Liver (tissue), 9 donors: Measurements from ENCODE around the gene EML6. TPM values are rescaled to one million over a fixed set of nuclear protein-coding genes. Genes with fewer than 3 reads are reported as not detected.

Experiments
- DNase-seq: peaks from one replicate; pipeline ENCODE4 v3.0.0-alpha.2; 2017; ENCODE audit warnings: low spot score
- H3K27ac ChIP-seq, 2 donors: one replicate each; pipeline ENCODE4 v1.7.0; 2013; ENCODE audit warnings: inconsistent platforms in 2 of 2, low read length in 2 of 2, control low read depth in 1 of 2, low read depth in 1 of 2, mild to moderate bottlenecking in 1 of 2
- H3K27me3 ChIP-seq, 4 donors: one replicate each; pipeline versions ENCODE4 v1.6.1 to v1.7.0; 2013; ENCODE audit warnings: low read length in 3 of 4, inconsistent platforms in 1 of 4, mild to moderate bottlenecking in 1 of 4, moderate library complexity in 1 of 4; ENCODE audit not compliant: control insufficient read depth in 4 of 4, insufficient read depth in 4 of 4
- H3K36me3 ChIP-seq, 4 donors: one replicate each; pipeline versions ENCODE4 v1.6.1 to v1.7.0; 2013; ENCODE audit warnings: low read length in 3 of 4, mild to moderate bottlenecking in 3 of 4, low read depth in 1 of 4, moderate library complexity in 1 of 4; ENCODE audit not compliant: control insufficient read depth in 4 of 4, insufficient read depth in 3 of 4
- H3K4me1 ChIP-seq, 4 donors: one replicate each; pipeline versions ENCODE4 v1.6.1 to v1.7.0; 2013; ENCODE audit warnings: low read length in 3 of 4, mild to moderate bottlenecking in 3 of 4, moderate library complexity in 1 of 4; ENCODE audit not compliant: control insufficient read depth in 4 of 4, insufficient read depth in 4 of 4
- H3K4me3 ChIP-seq, 3 donors: one replicate each; pipeline versions ENCODE4 v1.6.1 to v1.7.0; 2013; ENCODE audit warnings: low read length in 3 of 3, control low read depth in 1 of 3, low read depth in 1 of 3, mild to moderate bottlenecking in 1 of 3
- H3K9ac ChIP-seq, 2 donors: one replicate each; pipeline ENCODE4 v1.7.0; 2013; ENCODE audit warnings: low read length in 2 of 2, mild to moderate bottlenecking in 2 of 2, moderate library complexity in 2 of 2, control low read depth in 1 of 2, low read depth in 1 of 2
- H3K9me3 ChIP-seq, 4 donors: one replicate each; pipeline versions ENCODE4 v1.6.1 to v1.7.0; 2013; ENCODE audit warnings: low read length in 3 of 4; ENCODE audit not compliant: control insufficient read depth in 4 of 4
- FOXA1 ChIP-seq: IDR thresholded peaks from 2 replicates; pipeline ENCODE4 v1.6.1; 2016; ENCODE audit warnings: antibody characterized with exemption
- FOXA2 ChIP-seq: IDR thresholded peaks from 2 replicates; pipeline ENCODE4 v1.6.1; 2016; ENCODE audit warnings: antibody characterized with exemption
- HNF4G ChIP-seq: IDR thresholded peaks from 2 replicates; pipeline ENCODE4 v1.6.1; 2016; ENCODE audit warnings: antibody characterized with exemption
- JUND ChIP-seq, 2 donors: IDR thresholded peaks; 2 replicates each; pipeline ENCODE4 v1.6.1; 2016; ENCODE audit warnings: antibody characterized with exemption in 2 of 2
- RAD21 ChIP-seq, 2 donors: IDR thresholded peaks; 2 replicates each; pipeline ENCODE4 v1.6.1; 2016; ENCODE audit warnings: antibody characterized with exemption in 2 of 2, mild to moderate bottlenecking in 2 of 2
- RXRA ChIP-seq, 2 donors: IDR thresholded peaks; 2 replicates each; pipeline ENCODE4 v1.6.1; 2017 to 2018; ENCODE audit warnings: antibody characterized with exemption in 2 of 2, mild to moderate bottlenecking in 1 of 2
- SP1 ChIP-seq: IDR thresholded peaks from 2 replicates; pipeline ENCODE4 v1.6.1; 2018; ENCODE audit warnings: antibody characterized with exemption, mild to moderate bottlenecking
- TAF1 ChIP-seq: conservative IDR thresholded peaks from 2 replicates; pipeline ENCODE4 v1.6.1; 2016; ENCODE audit warnings: antibody characterized with exemption, mild to moderate bottlenecking
- WGBS: extraction: QIAGEN DNeasy Blood & Tissue Kit; methylation state at CpG from one replicate; pipeline ENCODE4 v1.1.7; 2013; 5-methylcytosine and 5-hydroxymethylcytosine counted together
- polyA plus RNA-seq, 2 donors: library from polyadenylated mRNA; stranded (reverse) in 1 of 2; unstranded in 1 of 2; fragments of 200-250 nt in 1 of 2; fragments of >200 nt in 1 of 2; fragmentation: Nextera tagmentation in 1 of 2; extraction: Ambion mirVana in 1 of 2; gene quantifications; one replicate each; pipeline versions ENCODE4 v1.2.1 to v1.2.3, GENCODE V29; 2013 to 2015
- total RNA-seq, 2 donors: library from RNA; depleted of rRNA; stranded (reverse); fragments of >200 nt; gene quantifications; one replicate each; pipeline ENCODE4 v1.2.3, GENCODE V29; 2014
- TF ChIP-seq, protein P1 (sequence below): IDR thresholded peaks from 2 replicates; pipeline ENCODE4 v1.6.1; 2016; ENCODE audit warnings: antibody characterized with exemption, mild to moderate bottlenecking
- TF ChIP-seq, protein P2 (sequence below): IDR thresholded peaks from 2 replicates; pipeline ENCODE4 v1.6.1; 2016; ENCODE audit warnings: antibody characterized with exemption
- TF ChIP-seq, protein P3 (sequence below): IDR thresholded peaks from 2 replicates; pipeline ENCODE4 v1.6.1; 2016; ENCODE audit warnings: antibody characterized with exemption
- TF ChIP-seq, protein P4 (sequence below): IDR thresholded peaks from 2 replicates; pipeline ENCODE4 v1.6.1; 2016; ENCODE audit warnings: antibody characterized with exemption
- TF ChIP-seq, protein P5 (sequence below): fragments of 150-350 bp; IDR thresholded peaks from 2 replicates; pipeline ENCODE4 v1.5.1; 2017; ENCODE audit warnings: improper control_type of control experiment, low read depth, low read length; ENCODE audit not compliant: missing input control
- donor health status: healthy.
- donor health status: healthy.
- donor health status: healthy.
- donor health status: healthy.
- donor health status: healthy.

EML6 gene
- total and polyA plus RNA-seq, 4 donors, result 0.33 to 3.0 (median 1.4) TPM

DNA sequence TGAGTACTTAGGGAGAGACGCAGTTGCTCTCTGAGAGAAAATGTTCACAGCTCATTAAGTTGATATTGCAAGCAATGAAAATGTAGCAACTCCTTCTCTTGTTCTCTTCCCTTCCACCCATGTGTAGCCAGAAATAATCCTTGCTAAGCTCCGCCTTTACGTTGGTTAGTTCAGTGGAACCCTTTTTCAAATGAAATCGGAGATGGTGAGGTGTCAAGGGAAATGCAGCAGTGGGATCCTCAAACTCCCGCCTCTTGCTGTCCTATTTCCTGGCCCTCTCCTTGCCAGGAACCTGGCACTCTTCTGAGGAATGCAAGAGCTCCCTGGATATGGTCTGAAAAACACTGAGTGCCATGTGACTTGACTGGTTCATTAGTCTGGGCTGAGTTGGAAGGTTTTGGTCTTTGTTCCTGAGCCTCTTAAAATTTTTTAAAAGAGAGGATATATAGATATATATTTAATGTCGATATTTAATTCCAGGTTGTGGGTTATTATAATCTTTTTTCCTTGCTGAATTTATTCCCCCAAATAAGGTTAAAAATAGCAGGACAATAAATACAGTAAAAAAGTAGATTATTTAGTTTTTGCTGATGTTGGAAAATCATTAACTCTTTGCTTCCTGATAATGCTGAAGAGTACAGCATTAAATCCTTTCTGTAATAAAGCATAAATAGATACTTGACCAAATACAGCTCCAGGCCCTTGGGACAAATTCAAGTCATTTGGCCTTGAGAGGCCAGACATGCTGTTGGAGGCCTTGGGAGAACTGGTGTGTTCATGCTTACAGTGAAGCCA, 116.2 kb downstream of the EML6 start:
- Histone ChIP-seq H3K4me1 (peaks cover 0 to 4% (median 0%) of the 10 kb centered on the region in 4 donors), H3K9me3 (no peaks in the 10 kb centered on the region), H3K4me3 (no peak overlapping the region), H3K36me3 (no peaks in the 10 kb centered on the region), H3K9ac (no peak overlapping the region), H3K27ac (no peak overlapping the region), H3K27me3 (no peaks in the 10 kb centered on the region)
- TF ChIP-seq, protein P1, sequence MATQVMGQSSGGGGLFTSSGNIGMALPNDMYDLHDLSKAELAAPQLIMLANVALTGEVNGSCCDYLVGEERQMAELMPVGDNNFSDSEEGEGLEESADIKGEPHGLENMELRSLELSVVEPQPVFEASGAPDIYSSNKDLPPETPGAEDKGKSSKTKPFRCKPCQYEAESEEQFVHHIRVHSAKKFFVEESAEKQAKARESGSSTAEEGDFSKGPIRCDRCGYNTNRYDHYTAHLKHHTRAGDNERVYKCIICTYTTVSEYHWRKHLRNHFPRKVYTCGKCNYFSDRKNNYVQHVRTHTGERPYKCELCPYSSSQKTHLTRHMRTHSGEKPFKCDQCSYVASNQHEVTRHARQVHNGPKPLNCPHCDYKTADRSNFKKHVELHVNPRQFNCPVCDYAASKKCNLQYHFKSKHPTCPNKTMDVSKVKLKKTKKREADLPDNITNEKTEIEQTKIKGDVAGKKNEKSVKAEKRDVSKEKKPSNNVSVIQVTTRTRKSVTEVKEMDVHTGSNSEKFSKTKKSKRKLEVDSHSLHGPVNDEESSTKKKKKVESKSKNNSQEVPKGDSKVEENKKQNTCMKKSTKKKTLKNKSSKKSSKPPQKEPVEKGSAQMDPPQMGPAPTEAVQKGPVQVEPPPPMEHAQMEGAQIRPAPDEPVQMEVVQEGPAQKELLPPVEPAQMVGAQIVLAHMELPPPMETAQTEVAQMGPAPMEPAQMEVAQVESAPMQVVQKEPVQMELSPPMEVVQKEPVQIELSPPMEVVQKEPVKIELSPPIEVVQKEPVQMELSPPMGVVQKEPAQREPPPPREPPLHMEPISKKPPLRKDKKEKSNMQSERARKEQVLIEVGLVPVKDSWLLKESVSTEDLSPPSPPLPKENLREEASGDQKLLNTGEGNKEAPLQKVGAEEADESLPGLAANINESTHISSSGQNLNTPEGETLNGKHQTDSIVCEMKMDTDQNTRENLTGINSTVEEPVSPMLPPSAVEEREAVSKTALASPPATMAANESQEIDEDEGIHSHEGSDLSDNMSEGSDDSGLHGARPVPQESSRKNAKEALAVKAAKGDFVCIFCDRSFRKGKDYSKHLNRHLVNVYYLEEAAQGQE, result no peak
- TF ChIP-seq RAD21 (IDR thresholded peaks at IDR 0.05), result no peak
- TF ChIP-seq SP1, result no peak
- TF ChIP-seq, protein P2, sequence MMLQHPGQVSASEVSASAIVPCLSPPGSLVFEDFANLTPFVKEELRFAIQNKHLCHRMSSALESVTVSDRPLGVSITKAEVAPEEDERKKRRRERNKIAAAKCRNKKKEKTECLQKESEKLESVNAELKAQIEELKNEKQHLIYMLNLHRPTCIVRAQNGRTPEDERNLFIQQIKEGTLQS, result no peak
- no peak for TF ChIP-seq HNF4G
- TF ChIP-seq, protein P3, sequence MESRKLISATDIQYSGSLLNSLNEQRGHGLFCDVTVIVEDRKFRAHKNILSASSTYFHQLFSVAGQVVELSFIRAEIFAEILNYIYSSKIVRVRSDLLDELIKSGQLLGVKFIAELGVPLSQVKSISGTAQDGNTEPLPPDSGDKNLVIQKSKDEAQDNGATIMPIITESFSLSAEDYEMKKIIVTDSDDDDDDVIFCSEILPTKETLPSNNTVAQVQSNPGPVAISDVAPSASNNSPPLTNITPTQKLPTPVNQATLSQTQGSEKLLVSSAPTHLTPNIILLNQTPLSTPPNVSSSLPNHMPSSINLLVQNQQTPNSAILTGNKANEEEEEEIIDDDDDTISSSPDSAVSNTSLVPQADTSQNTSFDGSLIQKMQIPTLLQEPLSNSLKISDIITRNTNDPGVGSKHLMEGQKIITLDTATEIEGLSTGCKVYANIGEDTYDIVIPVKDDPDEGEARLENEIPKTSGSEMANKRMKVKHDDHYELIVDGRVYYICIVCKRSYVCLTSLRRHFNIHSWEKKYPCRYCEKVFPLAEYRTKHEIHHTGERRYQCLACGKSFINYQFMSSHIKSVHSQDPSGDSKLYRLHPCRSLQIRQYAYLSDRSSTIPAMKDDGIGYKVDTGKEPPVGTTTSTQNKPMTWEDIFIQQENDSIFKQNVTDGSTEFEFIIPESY, result no peak
- TF ChIP-seq, protein P4, sequence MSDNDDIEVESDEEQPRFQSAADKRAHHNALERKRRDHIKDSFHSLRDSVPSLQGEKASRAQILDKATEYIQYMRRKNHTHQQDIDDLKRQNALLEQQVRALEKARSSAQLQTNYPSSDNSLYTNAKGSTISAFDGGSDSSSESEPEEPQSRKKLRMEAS, result no peak
- TF ChIP-seq, protein P5, sequence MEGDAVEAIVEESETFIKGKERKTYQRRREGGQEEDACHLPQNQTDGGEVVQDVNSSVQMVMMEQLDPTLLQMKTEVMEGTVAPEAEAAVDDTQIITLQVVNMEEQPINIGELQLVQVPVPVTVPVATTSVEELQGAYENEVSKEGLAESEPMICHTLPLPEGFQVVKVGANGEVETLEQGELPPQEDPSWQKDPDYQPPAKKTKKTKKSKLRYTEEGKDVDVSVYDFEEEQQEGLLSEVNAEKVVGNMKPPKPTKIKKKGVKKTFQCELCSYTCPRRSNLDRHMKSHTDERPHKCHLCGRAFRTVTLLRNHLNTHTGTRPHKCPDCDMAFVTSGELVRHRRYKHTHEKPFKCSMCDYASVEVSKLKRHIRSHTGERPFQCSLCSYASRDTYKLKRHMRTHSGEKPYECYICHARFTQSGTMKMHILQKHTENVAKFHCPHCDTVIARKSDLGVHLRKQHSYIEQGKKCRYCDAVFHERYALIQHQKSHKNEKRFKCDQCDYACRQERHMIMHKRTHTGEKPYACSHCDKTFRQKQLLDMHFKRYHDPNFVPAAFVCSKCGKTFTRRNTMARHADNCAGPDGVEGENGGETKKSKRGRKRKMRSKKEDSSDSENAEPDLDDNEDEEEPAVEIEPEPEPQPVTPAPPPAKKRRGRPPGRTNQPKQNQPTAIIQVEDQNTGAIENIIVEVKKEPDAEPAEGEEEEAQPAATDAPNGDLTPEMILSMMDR, result no peak
- TF ChIP-seq JUND (IDR thresholded peaks at IDR 0.05), result no peak
- TF ChIP-seq FOXA1, result no peak
- TF ChIP-seq TAF1, result no peak
- TF ChIP-seq FOXA2, result no peak
- no peak for TF ChIP-seq RXRA (IDR thresholded peaks at IDR 0.05)
- 88% methylated on average over 6 of the region's 6 CpGs for WGBS
- DNase-seq, result no peak
